ENCODE results near the gene ATP2B2. TPM values are rescaled to one million over a fixed set of nuclear protein-coding genes. Genes with fewer than 3 reads are reported as not detected.

Gene ATP2B2
- total and polyA plus RNA-seq, 2 experiments from 2014 or later, result 0.42 to 0.63 TPM

DNA sequence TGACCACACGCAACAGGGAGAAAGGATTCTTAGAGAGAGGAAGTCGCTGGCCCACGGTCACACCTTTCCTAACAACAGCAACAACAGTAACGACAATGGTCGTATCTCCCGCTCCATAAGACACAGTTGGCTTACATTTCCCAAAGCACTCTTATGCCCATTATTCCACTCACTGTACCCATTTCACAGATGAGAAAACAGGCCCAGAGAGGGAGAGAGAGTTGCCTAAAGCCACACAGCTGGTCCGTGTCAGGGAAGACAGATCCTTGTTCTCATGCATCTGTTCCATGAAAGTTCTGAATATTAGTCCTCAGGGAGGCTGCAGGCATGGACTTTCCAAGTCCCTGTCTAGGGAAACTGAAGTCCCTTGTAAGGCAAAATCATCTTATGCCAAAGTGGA, 42.0 kb upstream of the ATP2B2 start:
- no peak overlapping the region for H3K4me2 ChIP-seq
- no peaks in the 10 kb centered on the region; the same call in 2 of the 3 replicates for H3K36me3 Mint-ChIP-seq (ENCODE audit: low read depth)
- no peaks in the 10 kb centered on the region for H3K27me3 ChIP-seq (ENCODE audit: insufficient read depth)
- H3K4me3 ChIP-seq, result no peak overlapping the region
- H4K20me1 ChIP-seq (replicated peaks; ENCODE audit: insufficient read depth), result no peaks in the 10 kb centered on the region
- TF ChIP-seq NANOG (IDR thresholded peaks at IDR 0.05; ENCODE audit: borderline replicate concordance), result no peak
- TF ChIP-seq STAT1 (IDR thresholded peaks at IDR 0.05; ENCODE audit: unreplicated experiment), result no peak
- no peak for TF ChIP-seq EZH2phosphoT487 (IDR thresholded peaks at IDR 0.05; ENCODE audit: unreplicated experiment)
- no peak for TF ChIP-seq ZNF114 (CRISPR knock-in tag; IDR thresholded peaks at IDR 0.05)
- TF ChIP-seq, protein P1, sequence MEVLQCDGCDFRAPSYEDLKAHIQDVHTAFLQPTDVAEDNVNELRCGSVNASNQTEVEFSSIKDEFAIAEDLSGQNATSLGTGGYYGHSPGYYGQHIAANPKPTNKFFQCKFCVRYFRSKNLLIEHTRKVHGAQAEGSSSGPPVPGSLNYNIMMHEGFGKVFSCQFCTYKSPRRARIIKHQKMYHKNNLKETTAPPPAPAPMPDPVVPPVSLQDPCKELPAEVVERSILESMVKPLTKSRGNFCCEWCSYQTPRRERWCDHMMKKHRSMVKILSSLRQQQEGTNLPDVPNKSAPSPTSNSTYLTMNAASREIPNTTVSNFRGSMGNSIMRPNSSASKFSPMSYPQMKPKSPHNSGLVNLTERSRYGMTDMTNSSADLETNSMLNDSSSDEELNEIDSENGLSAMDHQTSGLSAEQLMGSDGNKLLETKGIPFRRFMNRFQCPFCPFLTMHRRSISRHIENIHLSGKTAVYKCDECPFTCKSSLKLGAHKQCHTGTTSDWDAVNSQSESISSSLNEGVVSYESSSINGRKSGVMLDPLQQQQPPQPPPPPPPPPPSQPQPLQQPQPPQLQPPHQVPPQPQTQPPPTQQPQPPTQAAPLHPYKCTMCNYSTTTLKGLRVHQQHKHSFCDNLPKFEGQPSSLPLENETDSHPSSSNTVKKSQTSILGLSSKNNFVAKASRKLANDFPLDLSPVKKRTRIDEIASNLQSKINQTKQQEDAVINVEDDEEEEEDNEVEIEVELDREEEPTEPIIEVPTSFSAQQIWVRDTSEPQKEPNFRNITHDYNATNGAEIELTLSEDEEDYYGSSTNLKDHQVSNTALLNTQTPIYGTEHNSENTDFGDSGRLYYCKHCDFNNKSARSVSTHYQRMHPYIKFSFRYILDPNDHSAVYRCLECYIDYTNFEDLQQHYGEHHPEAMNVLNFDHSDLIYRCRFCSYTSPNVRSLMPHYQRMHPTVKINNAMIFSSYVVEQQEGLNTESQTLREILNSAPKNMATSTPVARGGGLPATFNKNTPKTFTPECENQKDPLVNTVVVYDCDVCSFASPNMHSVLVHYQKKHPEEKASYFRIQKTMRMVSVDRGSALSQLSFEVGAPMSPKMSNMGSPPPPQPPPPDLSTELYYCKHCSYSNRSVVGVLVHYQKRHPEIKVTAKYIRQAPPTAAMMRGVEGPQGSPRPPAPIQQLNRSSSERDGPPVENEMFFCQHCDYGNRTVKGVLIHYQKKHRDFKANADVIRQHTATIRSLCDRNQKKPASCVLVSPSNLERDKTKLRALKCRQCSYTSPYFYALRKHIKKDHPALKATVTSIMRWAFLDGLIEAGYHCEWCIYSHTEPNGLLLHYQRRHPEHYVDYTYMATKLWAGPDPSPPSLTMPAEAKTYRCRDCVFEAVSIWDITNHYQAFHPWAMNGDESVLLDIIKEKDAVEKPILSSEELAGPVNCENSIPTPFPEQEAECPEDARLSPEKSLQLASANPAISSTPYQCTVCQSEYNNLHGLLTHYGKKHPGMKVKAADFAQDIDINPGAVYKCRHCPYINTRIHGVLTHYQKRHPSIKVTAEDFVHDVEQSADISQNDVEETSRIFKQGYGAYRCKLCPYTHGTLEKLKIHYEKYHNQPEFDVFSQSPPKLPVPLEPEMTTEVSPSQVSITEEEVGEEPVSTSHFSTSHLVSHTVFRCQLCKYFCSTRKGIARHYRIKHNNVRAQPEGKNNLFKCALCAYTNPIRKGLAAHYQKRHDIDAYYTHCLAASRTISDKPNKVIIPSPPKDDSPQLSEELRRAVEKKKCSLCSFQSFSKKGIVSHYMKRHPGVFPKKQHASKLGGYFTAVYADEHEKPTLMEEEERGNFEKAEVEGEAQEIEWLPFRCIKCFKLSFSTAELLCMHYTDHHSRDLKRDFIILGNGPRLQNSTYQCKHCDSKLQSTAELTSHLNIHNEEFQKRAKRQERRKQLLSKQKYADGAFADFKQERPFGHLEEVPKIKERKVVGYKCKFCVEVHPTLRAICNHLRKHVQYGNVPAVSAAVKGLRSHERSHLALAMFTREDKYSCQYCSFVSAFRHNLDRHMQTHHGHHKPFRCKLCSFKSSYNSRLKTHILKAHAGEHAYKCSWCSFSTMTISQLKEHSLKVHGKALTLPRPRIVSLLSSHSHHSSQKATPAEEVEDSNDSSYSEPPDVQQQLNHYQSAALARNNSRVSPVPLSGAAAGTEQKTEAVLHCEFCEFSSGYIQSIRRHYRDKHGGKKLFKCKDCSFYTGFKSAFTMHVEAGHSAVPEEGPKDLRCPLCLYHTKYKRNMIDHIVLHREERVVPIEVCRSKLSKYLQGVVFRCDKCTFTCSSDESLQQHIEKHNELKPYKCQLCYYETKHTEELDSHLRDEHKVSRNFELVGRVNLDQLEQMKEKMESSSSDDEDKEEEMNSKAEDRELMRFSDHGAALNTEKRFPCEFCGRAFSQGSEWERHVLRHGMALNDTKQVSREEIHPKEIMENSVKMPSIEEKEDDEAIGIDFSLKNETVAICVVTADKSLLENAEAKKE (CRISPR knock-in tag; IDR thresholded peaks at IDR 0.05), result no peak
- no peak for TF ChIP-seq JUNB (IDR thresholded peaks at IDR 0.05; ENCODE audit: unreplicated experiment)
- TF ChIP-seq, protein P2, sequence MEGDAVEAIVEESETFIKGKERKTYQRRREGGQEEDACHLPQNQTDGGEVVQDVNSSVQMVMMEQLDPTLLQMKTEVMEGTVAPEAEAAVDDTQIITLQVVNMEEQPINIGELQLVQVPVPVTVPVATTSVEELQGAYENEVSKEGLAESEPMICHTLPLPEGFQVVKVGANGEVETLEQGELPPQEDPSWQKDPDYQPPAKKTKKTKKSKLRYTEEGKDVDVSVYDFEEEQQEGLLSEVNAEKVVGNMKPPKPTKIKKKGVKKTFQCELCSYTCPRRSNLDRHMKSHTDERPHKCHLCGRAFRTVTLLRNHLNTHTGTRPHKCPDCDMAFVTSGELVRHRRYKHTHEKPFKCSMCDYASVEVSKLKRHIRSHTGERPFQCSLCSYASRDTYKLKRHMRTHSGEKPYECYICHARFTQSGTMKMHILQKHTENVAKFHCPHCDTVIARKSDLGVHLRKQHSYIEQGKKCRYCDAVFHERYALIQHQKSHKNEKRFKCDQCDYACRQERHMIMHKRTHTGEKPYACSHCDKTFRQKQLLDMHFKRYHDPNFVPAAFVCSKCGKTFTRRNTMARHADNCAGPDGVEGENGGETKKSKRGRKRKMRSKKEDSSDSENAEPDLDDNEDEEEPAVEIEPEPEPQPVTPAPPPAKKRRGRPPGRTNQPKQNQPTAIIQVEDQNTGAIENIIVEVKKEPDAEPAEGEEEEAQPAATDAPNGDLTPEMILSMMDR (conservative IDR thresholded peaks at IDR 0.05; ENCODE audit: low read depth in 2 of 2), result no peak
- no peak for TF ChIP-seq POLR2AphosphoS5 (IDR thresholded peaks at IDR 0.05; ENCODE audit: low read depth)
- TF ChIP-seq, protein P3, sequence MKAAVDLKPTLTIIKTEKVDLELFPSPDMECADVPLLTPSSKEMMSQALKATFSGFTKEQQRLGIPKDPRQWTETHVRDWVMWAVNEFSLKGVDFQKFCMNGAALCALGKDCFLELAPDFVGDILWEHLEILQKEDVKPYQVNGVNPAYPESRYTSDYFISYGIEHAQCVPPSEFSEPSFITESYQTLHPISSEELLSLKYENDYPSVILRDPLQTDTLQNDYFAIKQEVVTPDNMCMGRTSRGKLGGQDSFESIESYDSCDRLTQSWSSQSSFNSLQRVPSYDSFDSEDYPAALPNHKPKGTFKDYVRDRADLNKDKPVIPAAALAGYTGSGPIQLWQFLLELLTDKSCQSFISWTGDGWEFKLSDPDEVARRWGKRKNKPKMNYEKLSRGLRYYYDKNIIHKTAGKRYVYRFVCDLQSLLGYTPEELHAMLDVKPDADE (IDR thresholded peaks at IDR 0.05), result no peak
- TF ChIP-seq, protein P4, sequence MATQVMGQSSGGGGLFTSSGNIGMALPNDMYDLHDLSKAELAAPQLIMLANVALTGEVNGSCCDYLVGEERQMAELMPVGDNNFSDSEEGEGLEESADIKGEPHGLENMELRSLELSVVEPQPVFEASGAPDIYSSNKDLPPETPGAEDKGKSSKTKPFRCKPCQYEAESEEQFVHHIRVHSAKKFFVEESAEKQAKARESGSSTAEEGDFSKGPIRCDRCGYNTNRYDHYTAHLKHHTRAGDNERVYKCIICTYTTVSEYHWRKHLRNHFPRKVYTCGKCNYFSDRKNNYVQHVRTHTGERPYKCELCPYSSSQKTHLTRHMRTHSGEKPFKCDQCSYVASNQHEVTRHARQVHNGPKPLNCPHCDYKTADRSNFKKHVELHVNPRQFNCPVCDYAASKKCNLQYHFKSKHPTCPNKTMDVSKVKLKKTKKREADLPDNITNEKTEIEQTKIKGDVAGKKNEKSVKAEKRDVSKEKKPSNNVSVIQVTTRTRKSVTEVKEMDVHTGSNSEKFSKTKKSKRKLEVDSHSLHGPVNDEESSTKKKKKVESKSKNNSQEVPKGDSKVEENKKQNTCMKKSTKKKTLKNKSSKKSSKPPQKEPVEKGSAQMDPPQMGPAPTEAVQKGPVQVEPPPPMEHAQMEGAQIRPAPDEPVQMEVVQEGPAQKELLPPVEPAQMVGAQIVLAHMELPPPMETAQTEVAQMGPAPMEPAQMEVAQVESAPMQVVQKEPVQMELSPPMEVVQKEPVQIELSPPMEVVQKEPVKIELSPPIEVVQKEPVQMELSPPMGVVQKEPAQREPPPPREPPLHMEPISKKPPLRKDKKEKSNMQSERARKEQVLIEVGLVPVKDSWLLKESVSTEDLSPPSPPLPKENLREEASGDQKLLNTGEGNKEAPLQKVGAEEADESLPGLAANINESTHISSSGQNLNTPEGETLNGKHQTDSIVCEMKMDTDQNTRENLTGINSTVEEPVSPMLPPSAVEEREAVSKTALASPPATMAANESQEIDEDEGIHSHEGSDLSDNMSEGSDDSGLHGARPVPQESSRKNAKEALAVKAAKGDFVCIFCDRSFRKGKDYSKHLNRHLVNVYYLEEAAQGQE (IDR thresholded peaks at IDR 0.05; ENCODE audit: unreplicated experiment), result no peak
- TF ChIP-seq EZH2 (IDR thresholded peaks at IDR 0.05; ENCODE audit: low read depth, unreplicated experiment), result no peak
- TF ChIP-seq CREB1 (CRISPR knock-in tag; IDR thresholded peaks at IDR 0.05; ENCODE audit: low read depth), result no peak
- TF ChIP-seq ZNF331 (CRISPR knock-in tag; IDR thresholded peaks at IDR 0.05; ENCODE audit: low read depth), result no peak
- no peak overlapping the region for H3K27ac Mint-ChIP-seq
- DNase-seq (ENCODE audit: low spot score) (no peak), ATAC-seq (no peak)
- no peak overlapping the region for H2AFZ ChIP-seq
- no peaks in the 10 kb centered on the region for H3K9me2 ChIP-seq (ENCODE audit: insufficient read depth)
- H3K27me3 Mint-ChIP-seq (ENCODE audit: insufficient read depth, low read depth, poor library complexity), result peaks cover 2% of the 10 kb centered on the region
- no peaks in the 10 kb centered on the region for H3F3A ChIP-seq (replicated peaks; ENCODE audit: low read depth)
- H3K4me3 Mint-ChIP-seq, result no peak overlapping the region
- H3K36me3 ChIP-seq (ENCODE audit: insufficient read depth), result no peaks in the 10 kb centered on the region
- no peaks in the 10 kb centered on the region for H3K79me2 ChIP-seq (replicated peaks; ENCODE audit: insufficient read depth)
- H3K4me1 ChIP-seq (ENCODE audit: insufficient read depth), result no peaks in the 10 kb centered on the region
- no peak overlapping the region for H3K27ac ChIP-seq (ENCODE audit: low read depth)
- peaks cover 13% of the 10 kb centered on the region; the same call in 2 of the 3 replicates for H3K9me3 Mint-ChIP-seq
- H3K4me1 Mint-ChIP-seq, result no peaks in the 10 kb centered on the region

Measured in GM23338 (cell line).